Measurements from ENCODE around the gene TTC23L. TPM values are rescaled to one million over a fixed set of nuclear protein-coding genes. Genes with fewer than 3 reads are reported as not detected.
A peak's percentile ranks its signal among the peaks of the same experiment; 100 is the strongest.

The TTC23L gene
- total and polyA plus RNA-seq, 2 of the 8 experiments (the other 6 are each of a cell fraction or from before 2014, with no cell fraction given): 1.1 to 2.4 TPM

- TF ChIP-seq CBX8 (IDR thresholded peaks at IDR 0.05; ENCODE audit: borderline replicate concordance, low read depth, low read length): no peak
- TF ChIP-seq ATF2 (IDR thresholded peaks at IDR 0.05; ENCODE audit: low read length): no peak
- TF ChIP-seq SIX5 (IDR thresholded peaks at IDR 0.05; ENCODE audit: low read depth, low read length): no peak
- TF ChIP-seq JUN (IDR thresholded peaks at IDR 0.05; ENCODE audit: low read depth, low read length): no peak
- TF ChIP-seq TCF12 (IDR thresholded peaks at IDR 0.05; ENCODE audit: low read depth, low read length): peak; percentile 72; the same call in 1 of the 2 replicates
- TF ChIP-seq SIRT6 (IDR thresholded peaks at IDR 0.05; ENCODE audit: low read length): no peak
- no peak for TF ChIP-seq POU5F1 (IDR thresholded peaks at IDR 0.05; ENCODE audit: low read depth, low read length)
- TF ChIP-seq PHF8 (conservative IDR thresholded peaks at IDR 0.05; ENCODE audit: low read depth, low read length): peak; percentile 78
- TF ChIP-seq E2F6 (IDR thresholded peaks at IDR 0.05): peak; percentile 82
- no peak for TF ChIP-seq KDM1A (IDR thresholded peaks at IDR 0.05; ENCODE audit: borderline replicate concordance, low read length)
- TF ChIP-seq SP2 (IDR thresholded peaks at IDR 0.05; ENCODE audit: low read length): no peak
- no peak for TF ChIP-seq BACH1 (IDR thresholded peaks at IDR 0.05; ENCODE audit: low read length)
- TF ChIP-seq YY1 (IDR thresholded peaks at IDR 0.05; ENCODE audit: low read depth, low read length): 0 out of 2 replicates have a peak, but pooled peaks have one; percentile 12
- no peak for TF ChIP-seq EGR1 (IDR thresholded peaks at IDR 0.05; ENCODE audit: borderline replicate concordance, low read depth, low read length)
- TF ChIP-seq SP1 (IDR thresholded peaks at IDR 0.05; ENCODE audit: low read depth, low read length): no peak; the same call in 1 of the 2 replicates
Measured at GRCh38 chr5:34838785-34839714, at the start of gene TTC23L (continued).

Data from H1 (cell line).